C4-2B (cell line): ENCODE measurements around the gene FAM76B.

ENCODE experiments used
- CTCF ChIP-seq: fragments of 450-650 bp; conservative IDR thresholded peaks from 2 replicates; pipeline ENCODE4 v1.5.1; 2017; ENCODE audit warnings: mild to moderate bottlenecking
- ZFX ChIP-seq: fragments of 450-650 bp; IDR thresholded peaks from 2 replicates; pipeline ENCODE4 v1.6.1; 2017

GRCh38 chr11:95736809-95737208 lies 52.8 kb downstream of the FAM76B start:
- TF ChIP-seq CTCF (no peak), ZFX (no peak)
